Inflammatory macrophage (primary cell): ENCODE results near the gene ZBED4.

Experiments
- DNase-seq, 2 donors: peaks; one replicate each; pipeline ENCODE4 v3.0.0-alpha.2; 2020 to 2022

The ZBED4 gene

DNA sequence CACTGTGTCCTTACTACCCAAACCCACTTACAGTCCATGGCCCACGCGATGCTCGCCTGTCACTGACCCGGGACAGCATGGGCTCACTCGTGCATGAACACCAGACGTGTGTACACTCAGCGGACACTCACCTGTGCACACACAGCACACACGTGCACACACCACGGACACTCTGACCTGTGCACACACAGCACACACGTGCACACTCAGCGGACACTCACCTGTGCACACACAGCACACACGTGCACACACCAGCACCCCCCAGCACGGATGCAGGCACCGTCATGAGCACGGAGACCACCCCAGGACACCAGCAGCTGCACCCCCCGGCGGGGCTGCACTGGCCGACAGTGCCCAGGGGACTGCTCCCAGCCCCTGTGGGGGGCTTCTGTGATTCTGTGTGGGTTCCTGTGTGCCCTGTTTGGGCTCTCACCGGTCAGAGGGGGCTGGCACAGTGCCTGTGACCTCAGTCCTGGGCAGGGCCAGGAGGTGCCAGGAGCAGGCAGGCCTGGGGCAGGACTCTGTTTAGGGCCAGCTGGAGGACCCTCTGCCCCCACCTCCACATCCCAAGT lies 85.0 kb downstream of the ZBED4 start:
- DNase-seq = no peak
